CD4-positive, alpha-beta T cell (primary cell): Measurements from ENCODE around the gene TMEM201. TPM values are rescaled to one million over a fixed set of nuclear protein-coding genes. Genes with fewer than 3 reads are reported as not detected.
A peak's percentile ranks its signal among the peaks of the same experiment; 100 is the strongest.

Experiments
- ATAC-seq: fragments of 200-7000 bp; cut with Tn5 transposase; one replicate; pipeline ENCODE4 v1.10.0; 2022; ENCODE audit warnings: mild to moderate bottlenecking; ENCODE audit not compliant: poor library complexity
- CTCF ChIA-PET: fragments of 350-600 bp; sonication (Branson Sonifier 250); formaldehyde crosslinking; loops from one replicate; lab custom pipeline; 2021; ENCODE audit warnings: antibody characterized with exemption, inconsistent platforms; lab: Charles Lee
- POLR2A ChIA-PET: fragments of 350-600 bp; sonication (Branson Sonifier 250); formaldehyde crosslinking; loops from one replicate; lab custom pipeline; 2021; ENCODE audit warnings: antibody characterized with exemption, inconsistent platforms; lab: Charles Lee
- DNase-seq, 14 experiments: peaks; one replicate each; pipeline ENCODE4 v3.0.0-alpha.2; 2013 to 2020; ENCODE audit warnings: mixed read lengths in 2 of 14
- H3K27ac ChIP-seq, 2 donors: one replicate each; pipeline versions ENCODE4 v1.5.1 to v1.7.0; 2013; ENCODE audit warnings: low read length in 2 of 2, low read depth in 1 of 2, mild to moderate bottlenecking in 1 of 2
- H3K27me3 ChIP-seq, 2 experiments: 1 replicate in 1 of 2; 2 replicates in 1 of 2; pipeline versions ENCODE4 v1.6.1 to v1.7.0; 2013; ENCODE audit warnings: low read length in 2 of 2, control low read depth in 1 of 2, mild to moderate bottlenecking in 1 of 2, moderate library complexity in 1 of 2; ENCODE audit not compliant: insufficient read depth in 2 of 2, control insufficient read depth in 1 of 2
- H3K36me3 ChIP-seq: one replicate; pipeline ENCODE4 v1.6.1; 2013; ENCODE audit warnings: low read length, control low read depth; ENCODE audit not compliant: insufficient read depth
- H3K4me1 ChIP-seq: one replicate; pipeline ENCODE4 v1.6.1; 2013; ENCODE audit warnings: low read length, control low read depth; ENCODE audit not compliant: insufficient read depth
- H3K4me3 ChIP-seq: one replicate; pipeline ENCODE4 v1.5.1; 2013; ENCODE audit warnings: mild to moderate bottlenecking, low read length, moderate library complexity
- H3K9me3 ChIP-seq, 2 experiments: 1 replicate in 1 of 2; 2 replicates in 1 of 2; pipeline versions ENCODE4 v1.6.1 to v1.7.0; 2013; ENCODE audit warnings: low read length in 2 of 2, mild to moderate bottlenecking in 2 of 2, control low read depth in 1 of 2, moderate library complexity in 1 of 2; ENCODE audit not compliant: control insufficient read depth in 1 of 2, insufficient read depth in 1 of 2
- H3K27ac Mint-ChIP-seq: one replicate; pipeline ENCODE4 v1.8.0; 2020; ENCODE audit warnings: mixed read lengths
- H3K27me3 Mint-ChIP-seq: one replicate; pipeline ENCODE4 v1.8.0; 2021; ENCODE audit warnings: mixed read lengths
- H3K36me3 Mint-ChIP-seq: one replicate; pipeline ENCODE4 v1.8.0; 2021; ENCODE audit warnings: low read depth, mixed read lengths
- H3K4me1 Mint-ChIP-seq: one replicate; pipeline ENCODE4 v1.8.0; 2021; ENCODE audit warnings: low read depth, mixed read lengths
- H3K4me3 Mint-ChIP-seq: one replicate; pipeline ENCODE4 v1.8.0; 2020; ENCODE audit warnings: mild to moderate bottlenecking, mixed read lengths
- H3K9me3 Mint-ChIP-seq: one replicate; pipeline ENCODE4 v1.8.0; 2020; ENCODE audit warnings: mixed read lengths
- CTCF ChIP-seq: fragments of 200-600 bp; IDR thresholded peaks from one replicate; pipeline ENCODE4 v1.8.0; 2022; ENCODE audit warnings: antibody characterized with exemption, mild to moderate bottlenecking
- intact Hi-C, 2 experiments: fragments of 100-400 bp; cut with DNase I in 1 of 2; cut with micrococcal nuclease in 1 of 2; formaldehyde crosslinking; loops; one replicate each; pipeline versions ENCODE4 v1.15.1 to v1.9.0; 2023 to 2025; cut with DNase I, micrococcal nuclease
- total RNA-seq, 174 experiments: library from RNA in 2 of 174; stranded (reverse) in 2 of 174; gene quantifications; one replicate each; pipeline ENCODE4 v1.2.3 and lab custom pipeline; 2021 to 2026

The TMEM201 gene
- total RNA-seq, 2 experiments from 2014 or later: 9.1 to 9.2 TPM

- TF ChIP-seq CTCF: no peak
Measured at GRCh38 chr1:9593147-9593491, 4.4 kb downstream of the TMEM201 start.

GRCh38 chr1:9593492-9594465, 5.1 kb downstream of the TMEM201 start:
- DNase-seq: peak in 6 of 14 experiments; percentile 6 to 60 (median 45)
- no peak for ATAC-seq
- intact Hi-C loops: no loop called here
- no peaks in the 10 kb centered on the region for H3K9me3 Mint-ChIP-seq
- CTCF ChIA-PET: interaction anchor here (1.3 kb wide), 1 partner anchor 33 kb away, joined by 4 read pairs; no protein-coding TSS in a partner anchor
- peaks cover 13% of the 10 kb centered on the region for H3K36me3 ChIP-seq
- H3K27ac Mint-ChIP-seq: no peak overlapping the region
- H3K27me3 Mint-ChIP-seq: no peaks in the 10 kb centered on the region
- H3K4me1 Mint-ChIP-seq: peaks cover 29% of the 10 kb centered on the region
- no peak overlapping the region for H3K4me3 ChIP-seq
- POLR2A ChIA-PET: no interaction called here
- peaks cover 37% of the 10 kb centered on the region for H3K4me1 ChIP-seq
- no peaks in the 10 kb centered on the region for H3K9me3 ChIP-seq
- H3K36me3 Mint-ChIP-seq: no peaks in the 10 kb centered on the region
- no peak overlapping the region for H3K27ac ChIP-seq
- no peak for TF ChIP-seq CTCF
- no peaks in the 10 kb centered on the region for H3K27me3 ChIP-seq
- H3K4me3 Mint-ChIP-seq: no peak overlapping the region

More at GRCh38 chr1:9593147-9593491, 4.4 kb downstream of the TMEM201 start:
- no peaks in the 10 kb centered on the region for H3K27me3 Mint-ChIP-seq
- Histone ChIP-seq H3K9me3 (no peaks in the 10 kb centered on the region), H3K4me1 (peaks cover 40% of the 10 kb centered on the region), H3K27me3 (no peaks in the 10 kb centered on the region), H3K36me3 (peaks cover 7% of the 10 kb centered on the region), H3K4me3 (no peak overlapping the region), H3K27ac (no peak overlapping the region)
- POLR2A ChIA-PET: no interaction called here
- H3K36me3 Mint-ChIP-seq: no peaks in the 10 kb centered on the region
- no peaks in the 10 kb centered on the region for H3K9me3 Mint-ChIP-seq
- CTCF ChIA-PET: interaction anchor here (1.3 kb wide), 1 partner anchor 34 kb away, joined by 4 read pairs; no protein-coding TSS in a partner anchor
- no peak overlapping the region for H3K27ac Mint-ChIP-seq
- no peak for DNase-seq
- H3K4me1 Mint-ChIP-seq: peaks cover 32% of the 10 kb centered on the region
- ATAC-seq: no peak
- H3K4me3 Mint-ChIP-seq: no peak overlapping the region
- intact Hi-C loops: no loop called here

GRCh38 chr1:9594471-9595155, 5.9 kb downstream of the TMEM201 start:
- Histone ChIP-seq H3K36me3 (peaks cover 14% of the 10 kb centered on the region), H3K4me1 (peaks cover 33% of the 10 kb centered on the region), H3K9me3 (no peaks in the 10 kb centered on the region), H3K27me3 (no peaks in the 10 kb centered on the region), H3K27ac (no peak overlapping the region), H3K4me3 (no peak overlapping the region)
- POLR2A ChIA-PET: no interaction called here
- no peak overlapping the region for H3K4me3 Mint-ChIP-seq
- DNase-seq (no peak), ATAC-seq (no peak)
- no peak overlapping the region for H3K27ac Mint-ChIP-seq
- CTCF ChIA-PET: no interaction called here
- H3K9me3 Mint-ChIP-seq: no peaks in the 10 kb centered on the region
- H3K4me1 Mint-ChIP-seq: peaks cover 26% of the 10 kb centered on the region
- intact Hi-C loops: no loop called here
- no peaks in the 10 kb centered on the region for H3K27me3 Mint-ChIP-seq
- no peaks in the 10 kb centered on the region for H3K36me3 Mint-ChIP-seq
- TF ChIP-seq CTCF: no peak
